HL-60 (cell line): ENCODE data around the gene NUF2.

Experiments used
- GABPA ChIP-seq: IDR thresholded peaks from 2 replicates; pipeline ENCODE4 v1.6.1; 2012; ENCODE audit warnings: low read depth
- POLR2AphosphoS5 ChIP-seq: IDR thresholded peaks from 2 replicates; pipeline ENCODE4 v1.6.1; 2012; ENCODE audit warnings: low read depth
- REST ChIP-seq: IDR thresholded peaks from 2 replicates; pipeline ENCODE4 v1.6.1; 2012; ENCODE audit warnings: low read depth; ENCODE audit not compliant: insufficient replicate concordance
- TF ChIP-seq, protein P1 (sequence below): IDR thresholded peaks from one replicate; pipeline ENCODE4 v1.5.1; 2011; ENCODE audit warnings: low read length, control low read depth, inconsistent platforms; ENCODE audit not compliant: insufficient read depth

GRCh38 chr1:163395790-163396189 lies 74.0 kb downstream of the NUF2 start:
- TF ChIP-seq, protein P1, sequence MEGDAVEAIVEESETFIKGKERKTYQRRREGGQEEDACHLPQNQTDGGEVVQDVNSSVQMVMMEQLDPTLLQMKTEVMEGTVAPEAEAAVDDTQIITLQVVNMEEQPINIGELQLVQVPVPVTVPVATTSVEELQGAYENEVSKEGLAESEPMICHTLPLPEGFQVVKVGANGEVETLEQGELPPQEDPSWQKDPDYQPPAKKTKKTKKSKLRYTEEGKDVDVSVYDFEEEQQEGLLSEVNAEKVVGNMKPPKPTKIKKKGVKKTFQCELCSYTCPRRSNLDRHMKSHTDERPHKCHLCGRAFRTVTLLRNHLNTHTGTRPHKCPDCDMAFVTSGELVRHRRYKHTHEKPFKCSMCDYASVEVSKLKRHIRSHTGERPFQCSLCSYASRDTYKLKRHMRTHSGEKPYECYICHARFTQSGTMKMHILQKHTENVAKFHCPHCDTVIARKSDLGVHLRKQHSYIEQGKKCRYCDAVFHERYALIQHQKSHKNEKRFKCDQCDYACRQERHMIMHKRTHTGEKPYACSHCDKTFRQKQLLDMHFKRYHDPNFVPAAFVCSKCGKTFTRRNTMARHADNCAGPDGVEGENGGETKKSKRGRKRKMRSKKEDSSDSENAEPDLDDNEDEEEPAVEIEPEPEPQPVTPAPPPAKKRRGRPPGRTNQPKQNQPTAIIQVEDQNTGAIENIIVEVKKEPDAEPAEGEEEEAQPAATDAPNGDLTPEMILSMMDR: no peak
- TF ChIP-seq GABPA (no peak), POLR2AphosphoS5 (no peak), REST (no peak)
